Measurements from ENCODE around the gene PPM1J. TPM values are rescaled to one million over a fixed set of nuclear protein-coding genes. Genes with fewer than 3 reads are reported as not detected.

The PPM1J gene
- total and polyA plus RNA-seq, 2 of the 8 experiments (the other 6 are each of a cell fraction or from before 2014, with no cell fraction given): 19.4 to 31.6 TPM

GRCh38 chr1:112697781-112698201 is 17.3 kb downstream of the PPM1J start:
- DNase-seq (ENCODE audit: low read depth in 1 of 2, low spot score in 2 of 2): no peak
- Histone ChIP-seq H2BK120ac (replicated peaks; ENCODE audit: low read depth, low read length) (no peak overlapping the region), H3K79me1 (ENCODE audit: low read depth, low read length) (no peaks in the 10 kb centered on the region), H3K27me3 (replicated peaks in 1 of 4; ENCODE audit: control insufficient read depth in 3 of 4, extremely low read depth in 1 of 4, insufficient read depth in 3 of 4, low read length in 3 of 4) (peaks cover 0 to 2% (median 0%) of the 10 kb centered on the region in 4 experiments; a peak in 1 of 7 replicates), H3K4me3 (ENCODE audit: extremely low read depth in 1 of 4, insufficient read depth in 2 of 4, low read depth in 3 of 4, low read length in 4 of 4) (no peak overlapping the region), H3K4me2 (ENCODE audit: insufficient read depth in 1 of 2, low read depth in 2 of 2, low read length in 2 of 2) (no peak overlapping the region), H3K56ac (replicated peaks; ENCODE audit: insufficient read length, low read depth, low read length) (no peak overlapping the region), H3K9me3 (ENCODE audit: insufficient read depth in 2 of 2, low read depth in 1 of 2, low read length in 1 of 2) (no peaks in the 10 kb centered on the region), H2BK20ac (ENCODE audit: low read length) (no peak overlapping the region), H3K18ac (ENCODE audit: extremely low read depth, low read length) (no peak overlapping the region), H2AK5ac (ENCODE audit: low read depth, low read length) (no peak overlapping the region), H3K23me2 (ENCODE audit: low read depth, low read length) (no peaks in the 10 kb centered on the region), H3K4me1 (replicated peaks in 1 of 4; ENCODE audit: control insufficient read depth in 3 of 4, insufficient read depth in 4 of 4, low read length in 3 of 4) (peaks cover 3 to 33% (median 20%) of the 10 kb centered on the region in 4 experiments; a peak in 6 of 7 replicates), H4K91ac (replicated peaks; ENCODE audit: insufficient read length, low read length) (no peak overlapping the region), H3K27ac (ENCODE audit: low read depth, low read length) (no peak overlapping the region), H2BK12ac (ENCODE audit: low read depth, low read length) (no peak overlapping the region), H3K4ac (replicated peaks; ENCODE audit: insufficient read length, low read depth, low read length) (no peak overlapping the region), H4K20me1 (replicated peaks in 1 of 2; ENCODE audit: control insufficient read depth in 1 of 2, insufficient read depth in 2 of 2, low read length in 2 of 2) (peaks cover 12 to 30% of the 10 kb centered on the region in 2 experiments), H3K79me2 (ENCODE audit: control insufficient read depth in 1 of 2, insufficient read depth in 2 of 2, low read length in 2 of 2) (no peaks in the 10 kb centered on the region), H4K8ac (ENCODE audit: extremely low read depth, insufficient read depth, low read length) (no peak overlapping the region), H3K36me3 (ENCODE audit: control insufficient read depth in 2 of 4, insufficient read depth in 4 of 4, low read length in 3 of 4) (peaks cover 12 to 42% (median 29%) of the 10 kb centered on the region in 4 experiments), H2BK15ac (ENCODE audit: low read length) (no peak overlapping the region), H3K23ac (ENCODE audit: insufficient read length) (no peak overlapping the region), H2BK5ac (ENCODE audit: low read depth, low read length) (no peak overlapping the region), H3K9ac (replicated peaks in 1 of 4; ENCODE audit: extremely low read depth in 1 of 4, low read depth in 3 of 4, low read length in 3 of 4) (no peak overlapping the region), H4K5ac (ENCODE audit: insufficient read length, low read depth, low read length) (no peak overlapping the region), H2AFZ (ENCODE audit: low read length) (no peak overlapping the region), H3K14ac (ENCODE audit: insufficient read length) (no peak overlapping the region)
- WGBS, 2 experiments (ENCODE audit: extremely low coverage in 1 of 2, insufficient coverage in 1 of 2, insufficient read length in 1 of 2, insufficient replicate concordance in 2 of 2, low coverage in 1 of 2, low lambda C conversion rate in 2 of 2, missing lambda C conversion rate in 1 of 2): 85% methylated on average over 9 of the region's 9 CpGs; no CpG with 5 or more reads in 1 of the 2 experiments
- ChIA-PET POLR2A (ENCODE audit: partially characterized antibody) (interaction anchor here (1.0 to 6.8 kb wide), 5 partner anchors 10 to 89 kb away, joined by 3 to 76 read pairs (median 6); partner anchors contain the start of genes MOV10 and PPM1J), CTCF (ENCODE audit: partially characterized antibody) (interaction anchor here (0.6 to 9.8 kb wide), 5 partner anchors 12 to 1043 kb away, joined by 3 to 63 read pairs (median 3); partner anchors contain the start of genes MOV10 and PPM1J)
- no peak for FAIRE-seq
- TF ChIP-seq TBP (IDR thresholded peaks at IDR 0.05; ENCODE audit: low read depth, low read length): no peak
- no peak for TF ChIP-seq KDM5A (IDR thresholded peaks at IDR 0.05; ENCODE audit: low read length)
- TF ChIP-seq RBBP5 (IDR thresholded peaks at IDR 0.05; ENCODE audit: borderline replicate concordance, low read depth, low read length): no peak
- no peak for TF ChIP-seq RAD21 (IDR thresholded peaks at IDR 0.05 in 1 of 2, conservative IDR thresholded peaks at IDR 0.05 in 1 of 2; ENCODE audit: low read depth in 2 of 2, low read length in 2 of 2)
- no peak for TF ChIP-seq CBX5 (IDR thresholded peaks at IDR 0.05; ENCODE audit: low read depth, low read length)
- TF ChIP-seq POLR2A (IDR thresholded peaks at IDR 0.05; ENCODE audit: control extremely low read depth in 1 of 2, low read depth in 2 of 2, low read length in 2 of 2): no peak
- no peak for TF ChIP-seq BCL11A (IDR thresholded peaks at IDR 0.05; ENCODE audit: low read depth in 2 of 2, low read length in 2 of 2)

All from H1 (cell line).